Measurements from ENCODE around the gene CXorf66. TPM values are rescaled to one million over a fixed set of nuclear protein-coding genes. Genes with fewer than 3 reads are reported as not detected.

The CXorf66 gene, protein sequence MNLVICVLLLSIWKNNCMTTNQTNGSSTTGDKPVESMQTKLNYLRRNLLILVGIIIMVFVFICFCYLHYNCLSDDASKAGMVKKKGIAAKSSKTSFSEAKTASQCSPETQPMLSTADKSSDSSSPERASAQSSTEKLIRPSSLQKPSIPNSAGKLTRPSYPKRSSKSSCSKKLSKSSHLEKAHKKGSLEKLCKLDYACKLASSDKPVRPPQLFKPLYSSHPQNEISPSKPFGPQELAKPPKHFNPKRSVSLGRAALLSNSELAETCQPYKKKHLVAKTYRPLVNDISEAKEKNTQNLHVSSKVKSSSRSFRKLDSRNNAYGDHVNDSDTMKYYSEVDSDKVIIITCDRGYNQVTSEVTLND
- polyA plus RNA-seq (2013, experiment 1 of 2): not detected
- polyA plus RNA-seq (2013, experiment 2 of 2): not detected

DNA sequence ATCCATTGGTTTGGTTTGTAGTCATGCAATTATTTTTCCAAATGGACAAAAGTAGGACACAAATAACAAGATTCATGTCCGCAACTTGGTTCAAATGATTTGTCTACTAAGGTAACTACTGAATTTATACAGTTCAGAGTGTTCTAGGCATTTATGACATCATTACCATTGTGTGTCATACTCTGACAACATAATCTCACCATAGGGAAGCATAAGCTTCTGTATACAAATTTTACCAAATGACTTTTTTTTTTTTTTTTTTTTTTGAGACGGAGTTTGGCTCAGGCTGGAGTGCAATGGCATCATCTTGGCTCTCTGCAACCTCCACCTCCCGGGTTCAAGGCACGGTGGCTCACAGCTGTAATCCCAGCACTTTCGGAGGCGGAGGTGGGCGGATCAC, at the start of gene CXorf66:
Gene CXorf66 (minus strand): TSS at position 101 of the 400 bp plus-strand sequence. CDS start 25 bp downstream, at position 76.
- no peaks in the 10 kb centered on the region for H3K36me3 ChIP-seq (ENCODE audit: control insufficient read depth, insufficient read depth, low read length)
- H3K27me3 ChIP-seq (ENCODE audit: insufficient read depth, low read length, poor library complexity): no peaks in the 10 kb centered on the region
- H3K56ac ChIP-seq (ENCODE audit: low read length): no peak within 1 kb of the TSS
- no peaks in the 10 kb centered on the region for H3K79me2 ChIP-seq (ENCODE audit: control insufficient read depth, insufficient read depth, low read length)
- H3K9ac ChIP-seq (ENCODE audit: low read length): no peak within 1 kb of the TSS
- DNase-seq: no peak
- H4K8ac ChIP-seq (ENCODE audit: low read depth, low read length): no peak within 1 kb of the TSS
- H2AK5ac ChIP-seq (ENCODE audit: low read length): no peak within 1 kb of the TSS
- H2BK15ac ChIP-seq (replicated peaks; ENCODE audit: low read depth): no peak within 1 kb of the TSS
- H2BK5ac ChIP-seq (ENCODE audit: low read length): no peak within 1 kb of the TSS
- no peak within 1 kb of the TSS for H3K4ac ChIP-seq (ENCODE audit: low read depth, low read length)
- H3K4me3 ChIP-seq (ENCODE audit: low read length): no peak within 1 kb of the TSS
- no peak within 1 kb of the TSS for H3K18ac ChIP-seq (ENCODE audit: low read length)
- H3K79me1 ChIP-seq (ENCODE audit: low read length): no peaks in the 10 kb centered on the region
- no peak within 1 kb of the TSS for H2BK120ac ChIP-seq (ENCODE audit: low read depth, low read length)
- no peak within 1 kb of the TSS for H4K5ac ChIP-seq (ENCODE audit: low read length)
- H3K23ac ChIP-seq (ENCODE audit: low read length): no peak within 1 kb of the TSS
- whole genome bisulfite sequencing (ENCODE audit: extremely low coverage, insufficient coverage, low lambda C conversion rate): no CpG with 5 or more reads among the region's 7 CpGs
- H3K4me2 ChIP-seq (ENCODE audit: low read length): no peak within 1 kb of the TSS
- H3K27ac ChIP-seq (ENCODE audit: low read depth, low read length): no peak within 1 kb of the TSS
- H3K4me1 ChIP-seq (ENCODE audit: control insufficient read depth, low read depth, low read length): no peaks in the 10 kb centered on the region

DNA sequence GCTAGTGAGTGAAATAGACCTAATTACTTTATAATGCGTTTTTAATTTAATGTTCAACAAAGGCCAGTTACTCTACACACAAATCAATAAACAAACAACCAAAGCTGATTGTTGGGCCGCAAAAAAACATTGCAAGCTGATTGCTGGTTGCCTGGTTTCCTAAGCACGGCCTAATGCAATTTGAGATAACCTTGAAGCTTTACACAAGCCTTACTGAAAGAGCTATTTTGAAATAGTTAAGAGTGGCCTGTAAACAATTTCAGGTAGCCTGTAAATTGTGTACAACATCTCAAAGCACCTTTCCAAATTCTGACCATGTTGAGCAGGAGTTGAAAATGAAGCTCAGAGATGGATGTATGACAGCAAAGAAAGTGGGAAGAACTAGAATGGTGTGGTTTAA, 17.5 kb upstream of the CXorf66 start:
- H3K9ac ChIP-seq (ENCODE audit: low read length): no peak overlapping the region
- H3K4me2 ChIP-seq (ENCODE audit: low read length): no peak overlapping the region
- no peak overlapping the region for H2BK15ac ChIP-seq (replicated peaks; ENCODE audit: low read depth)
- no CpG with 5 or more reads among the region's 3 CpGs for WGBS (ENCODE audit: extremely low coverage, insufficient coverage, low lambda C conversion rate)
- no peaks in the 10 kb centered on the region for H3K79me2 ChIP-seq (ENCODE audit: control insufficient read depth, insufficient read depth, low read length)
- no peak overlapping the region for H3K23ac ChIP-seq (ENCODE audit: low read length)
- no peak overlapping the region for H3K56ac ChIP-seq (ENCODE audit: low read length)
- no peaks in the 10 kb centered on the region for H3K79me1 ChIP-seq (ENCODE audit: low read length)
- H3K27me3 ChIP-seq (ENCODE audit: insufficient read depth, low read length, poor library complexity): no peaks in the 10 kb centered on the region
- H3K4me3 ChIP-seq (ENCODE audit: low read length): no peak overlapping the region
- no peak overlapping the region for H3K4ac ChIP-seq (ENCODE audit: low read depth, low read length)
- H3K4me1 ChIP-seq (ENCODE audit: control insufficient read depth, low read depth, low read length): no peaks in the 10 kb centered on the region
- no peak overlapping the region for H2BK5ac ChIP-seq (ENCODE audit: low read length)
- H3K18ac ChIP-seq (ENCODE audit: low read length): no peak overlapping the region
- DNase-seq: no peak
- no peak overlapping the region for H2AK5ac ChIP-seq (ENCODE audit: low read length)
- H4K8ac ChIP-seq (ENCODE audit: low read depth, low read length): no peak overlapping the region
- H3K27ac ChIP-seq (ENCODE audit: low read depth, low read length): no peak overlapping the region
- no peak overlapping the region for H2BK120ac ChIP-seq (ENCODE audit: low read depth, low read length)
- H3K36me3 ChIP-seq (ENCODE audit: control insufficient read depth, insufficient read depth, low read length): no peaks in the 10 kb centered on the region
- H4K5ac ChIP-seq (ENCODE audit: low read length): no peak overlapping the region

DNA sequence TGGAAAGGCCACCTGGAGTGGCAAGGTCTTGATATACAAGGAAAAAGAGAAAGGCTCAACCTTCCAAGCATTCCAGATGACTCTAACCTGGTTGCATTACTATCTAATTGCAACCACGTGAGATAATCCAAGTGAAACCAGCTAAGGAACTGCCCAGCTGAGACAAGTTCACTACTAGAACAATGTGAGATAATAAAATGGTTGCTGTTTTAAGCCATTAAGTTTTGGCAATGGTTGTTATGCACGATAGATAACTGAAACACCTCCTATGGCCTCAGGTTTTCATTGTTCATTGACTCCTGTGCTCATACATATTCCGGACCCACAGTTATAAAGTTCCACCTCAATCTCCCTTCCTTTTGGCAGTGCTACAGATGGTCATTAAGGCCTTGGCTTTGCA, 9.2 kb upstream of the CXorf66 start:
- H3K9ac ChIP-seq (ENCODE audit: low read length): no peak overlapping the region

DNA sequence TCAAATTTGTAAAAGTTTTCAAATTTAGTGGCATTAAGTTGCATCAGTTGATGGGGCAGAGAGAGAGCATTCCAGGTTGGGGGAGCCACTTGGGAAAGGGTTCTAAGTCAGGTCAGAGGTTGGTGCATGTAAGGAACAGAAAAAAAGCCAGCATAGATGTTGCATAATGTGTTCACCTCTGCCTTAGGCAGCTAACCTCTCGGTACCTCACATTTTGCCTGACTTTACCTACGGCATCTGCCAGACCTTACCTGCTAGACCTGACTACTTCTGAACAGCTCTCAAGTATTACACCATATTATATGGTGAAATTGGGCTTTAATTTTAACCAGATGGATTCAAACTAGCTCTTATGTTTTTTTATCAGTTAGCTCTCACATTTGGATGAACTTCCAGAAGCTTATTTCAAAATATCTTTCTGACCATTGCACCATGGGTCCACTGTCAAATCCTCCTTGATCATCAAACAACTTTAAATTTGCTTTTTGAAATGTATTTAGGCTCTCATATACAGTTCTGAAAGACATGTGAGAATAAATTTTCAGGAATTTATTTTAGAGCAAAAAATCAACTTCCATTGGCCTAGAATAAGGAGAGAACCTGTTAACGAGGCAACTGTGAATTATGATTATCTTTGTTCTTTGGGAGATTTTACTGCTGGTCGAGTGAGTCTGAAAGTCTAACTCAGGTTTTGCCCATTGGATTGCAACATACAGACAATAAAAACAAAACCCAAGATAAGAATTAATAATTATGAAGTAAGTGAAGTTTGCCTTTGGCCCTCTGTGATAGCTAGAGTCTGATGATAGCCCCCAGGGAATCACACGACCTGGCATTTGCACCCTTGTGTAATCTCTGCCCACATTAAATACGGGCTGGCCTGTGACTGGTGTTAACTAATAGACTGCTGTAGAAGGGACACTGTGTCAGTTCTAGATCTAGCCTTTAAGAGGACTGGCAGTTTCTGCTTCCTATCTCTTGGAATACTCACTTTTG, 7.6 kb upstream of the CXorf66 start:
- Histone ChIP-seq H3K79me2 (ENCODE audit: control insufficient read depth, insufficient read depth, low read length) (no peaks in the 10 kb centered on the region), H2BK15ac (replicated peaks; ENCODE audit: low read depth) (no peak overlapping the region), H3K4me2 (ENCODE audit: low read length) (no peak overlapping the region), H3K23ac (ENCODE audit: low read length) (no peak overlapping the region), H2BK5ac (ENCODE audit: low read length) (no peak overlapping the region), H3K4me1 (ENCODE audit: control insufficient read depth, low read depth, low read length) (no peaks in the 10 kb centered on the region), H2AK5ac (ENCODE audit: low read length) (no peak overlapping the region), H3K56ac (ENCODE audit: low read length) (no peak overlapping the region), H3K27ac (ENCODE audit: low read depth, low read length) (no peak overlapping the region), H2BK120ac (ENCODE audit: low read depth, low read length) (no peak overlapping the region), H3K79me1 (ENCODE audit: low read length) (no peaks in the 10 kb centered on the region), H3K27me3 (ENCODE audit: insufficient read depth, low read length, poor library complexity) (no peaks in the 10 kb centered on the region), H3K18ac (ENCODE audit: low read length) (no peak overlapping the region), H3K4me3 (ENCODE audit: low read length) (no peak overlapping the region), H4K8ac (ENCODE audit: low read depth, low read length) (no peak overlapping the region), H3K9ac (ENCODE audit: low read length) (no peak overlapping the region), H3K36me3 (ENCODE audit: control insufficient read depth, insufficient read depth, low read length) (no peaks in the 10 kb centered on the region), H4K5ac (ENCODE audit: low read length) (no peak overlapping the region), H3K4ac (ENCODE audit: low read depth, low read length) (no peak overlapping the region)
- no peak for DNase-seq
- WGBS (ENCODE audit: extremely low coverage, insufficient coverage, low lambda C conversion rate): no CpG with 5 or more reads among the region's 6 CpGs

More for the DNA sequence above, 9.2 kb upstream of the CXorf66 start:
- H3K36me3 ChIP-seq (ENCODE audit: control insufficient read depth, insufficient read depth, low read length): no peaks in the 10 kb centered on the region
- H2BK15ac ChIP-seq (replicated peaks; ENCODE audit: low read depth): no peak overlapping the region
- no peaks in the 10 kb centered on the region for H3K4me1 ChIP-seq (ENCODE audit: control insufficient read depth, low read depth, low read length)
- H2BK5ac ChIP-seq (ENCODE audit: low read length): no peak overlapping the region
- no CpG with 5 or more reads among the region's 3 CpGs for WGBS (ENCODE audit: extremely low coverage, insufficient coverage, low lambda C conversion rate)
- no peak overlapping the region for H2AK5ac ChIP-seq (ENCODE audit: low read length)
- no peaks in the 10 kb centered on the region for H3K27me3 ChIP-seq (ENCODE audit: insufficient read depth, low read length, poor library complexity)
- no peak overlapping the region for H3K4me3 ChIP-seq (ENCODE audit: low read length)
- H3K18ac ChIP-seq (ENCODE audit: low read length): no peak overlapping the region
- no peak overlapping the region for H3K56ac ChIP-seq (ENCODE audit: low read length)
- H3K4ac ChIP-seq (ENCODE audit: low read depth, low read length): no peak overlapping the region
- H4K5ac ChIP-seq (ENCODE audit: low read length): no peak overlapping the region
- peak; percentile 10 for DNase-seq
- no peak overlapping the region for H2BK120ac ChIP-seq (ENCODE audit: low read depth, low read length)
- no peaks in the 10 kb centered on the region for H3K79me2 ChIP-seq (ENCODE audit: control insufficient read depth, insufficient read depth, low read length)
- no peak overlapping the region for H4K8ac ChIP-seq (ENCODE audit: low read depth, low read length)
- H3K79me1 ChIP-seq (ENCODE audit: low read length): no peaks in the 10 kb centered on the region
- H3K27ac ChIP-seq (ENCODE audit: low read depth, low read length): no peak overlapping the region
- H3K4me2 ChIP-seq (ENCODE audit: low read length): no peak overlapping the region
- H3K23ac ChIP-seq (ENCODE audit: low read length): no peak overlapping the region

DNA sequence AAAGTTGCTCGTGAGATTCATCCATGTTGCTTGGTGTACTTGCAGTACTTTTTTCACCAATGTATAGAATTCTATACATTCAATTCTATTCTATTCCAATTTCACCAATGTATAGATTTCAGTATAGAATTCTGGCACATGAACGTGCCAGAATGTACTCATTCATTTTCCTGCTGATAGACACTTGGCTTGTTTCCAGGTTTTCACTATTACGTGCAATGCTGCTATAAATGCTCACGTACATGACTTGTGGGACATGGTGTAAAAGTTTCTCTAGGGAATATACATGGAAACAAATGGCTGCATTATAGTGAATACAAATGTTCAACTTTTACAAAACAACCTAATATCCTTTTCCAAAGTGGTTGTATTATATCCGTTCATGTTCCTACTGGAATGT, 6.8 kb upstream of the CXorf66 start:
- Histone ChIP-seq H3K4ac (ENCODE audit: low read depth, low read length) (no peak overlapping the region), H3K4me1 (ENCODE audit: control insufficient read depth, low read depth, low read length) (no peaks in the 10 kb centered on the region), H3K36me3 (ENCODE audit: control insufficient read depth, insufficient read depth, low read length) (no peaks in the 10 kb centered on the region), H2AK5ac (ENCODE audit: low read length) (no peak overlapping the region), H3K27ac (ENCODE audit: low read depth, low read length) (no peak overlapping the region), H3K23ac (ENCODE audit: low read length) (no peak overlapping the region), H3K4me3 (ENCODE audit: low read length) (no peak overlapping the region), H2BK15ac (replicated peaks; ENCODE audit: low read depth) (no peak overlapping the region), H3K18ac (ENCODE audit: low read length) (no peak overlapping the region), H3K79me1 (ENCODE audit: low read length) (no peaks in the 10 kb centered on the region), H4K8ac (ENCODE audit: low read depth, low read length) (no peak overlapping the region), H2BK5ac (ENCODE audit: low read length) (no peak overlapping the region), H3K4me2 (ENCODE audit: low read length) (no peak overlapping the region), H2BK120ac (ENCODE audit: low read depth, low read length) (no peak overlapping the region), H3K56ac (ENCODE audit: low read length) (no peak overlapping the region), H3K27me3 (ENCODE audit: insufficient read depth, low read length, poor library complexity) (no peaks in the 10 kb centered on the region), H3K9ac (ENCODE audit: low read length) (no peak overlapping the region), H4K5ac (ENCODE audit: low read length) (no peak overlapping the region), H3K79me2 (ENCODE audit: control insufficient read depth, insufficient read depth, low read length) (no peaks in the 10 kb centered on the region)
- no peak for DNase-seq
- no CpG with 5 or more reads among the region's 5 CpGs for WGBS (ENCODE audit: extremely low coverage, insufficient coverage, low lambda C conversion rate)
